ENCODE measurements around the gene PNMA8C. TPM values are rescaled to one million over a fixed set of nuclear protein-coding genes. Genes with fewer than 3 reads are reported as not detected.

PNMA8C gene
- total RNA-seq, 1 donor from 2014 or later, result 0.98 TPM

DNA sequence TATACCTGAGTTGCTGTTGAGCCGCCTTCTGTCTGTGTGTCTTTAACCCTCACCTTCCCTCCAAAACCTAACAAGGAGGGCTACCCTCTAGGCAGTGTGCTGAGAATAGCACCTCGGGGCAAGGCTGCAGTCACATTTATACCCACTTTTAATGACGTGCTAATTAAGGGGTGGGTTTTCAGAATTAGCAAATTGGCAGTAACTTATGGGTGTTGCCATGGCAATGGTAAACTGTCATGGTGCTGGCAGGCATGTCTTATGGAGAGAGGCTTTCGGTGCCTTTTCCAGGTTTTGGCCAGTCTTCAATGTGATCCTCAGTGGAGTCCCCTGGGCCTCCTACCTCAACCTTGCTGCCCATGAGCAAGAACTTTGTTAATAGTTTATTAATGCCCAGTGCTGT is 43.9 kb upstream of the PNMA8C start:
- H3K27ac Mint-ChIP-seq (ENCODE audit: unreplicated experiment), result no peak overlapping the region
- H3K4me3 Mint-ChIP-seq (ENCODE audit: unreplicated experiment), result peak overlapping the region; percentile 56
- Histone ChIP-seq H4K20me1 (ENCODE audit: insufficient read depth, low read length) (no peaks in the 10 kb centered on the region), H3K4me1 (ENCODE audit: insufficient read depth, low read length) (peaks cover 21% of the 10 kb centered on the region), H3K79me2 (ENCODE audit: insufficient read depth, low read length) (no peaks in the 10 kb centered on the region), H3K4me3 (ENCODE audit: insufficient read depth, low read depth, low read length) (no peak overlapping the region), H3K36me3 (ENCODE audit: insufficient read depth, low read length) (no peaks in the 10 kb centered on the region), H3K27me3 (ENCODE audit: insufficient read depth, low read length) (no peaks in the 10 kb centered on the region), H3K4me2 (ENCODE audit: low read length) (no peak overlapping the region), H3K27ac (ENCODE audit: low read depth, low read length) (no peak overlapping the region), H3K9ac (ENCODE audit: low read length) (no peak overlapping the region), H2AFZ (ENCODE audit: low read depth, low read length) (no peak overlapping the region), H3K9me3 (ENCODE audit: insufficient read depth, low read depth, low read length) (no peaks in the 10 kb centered on the region)
- peaks cover 4% of the 10 kb centered on the region for H3K9me3 Mint-ChIP-seq (ENCODE audit: unreplicated experiment)
- H3K36me3 Mint-ChIP-seq (ENCODE audit: low read depth, unreplicated experiment), result peaks cover 11% of the 10 kb centered on the region
- no peak for TF ChIP-seq EZH2 (IDR thresholded peaks at IDR 0.05; ENCODE audit: insufficient read depth, low read length)
- TF ChIP-seq, protein P1, sequence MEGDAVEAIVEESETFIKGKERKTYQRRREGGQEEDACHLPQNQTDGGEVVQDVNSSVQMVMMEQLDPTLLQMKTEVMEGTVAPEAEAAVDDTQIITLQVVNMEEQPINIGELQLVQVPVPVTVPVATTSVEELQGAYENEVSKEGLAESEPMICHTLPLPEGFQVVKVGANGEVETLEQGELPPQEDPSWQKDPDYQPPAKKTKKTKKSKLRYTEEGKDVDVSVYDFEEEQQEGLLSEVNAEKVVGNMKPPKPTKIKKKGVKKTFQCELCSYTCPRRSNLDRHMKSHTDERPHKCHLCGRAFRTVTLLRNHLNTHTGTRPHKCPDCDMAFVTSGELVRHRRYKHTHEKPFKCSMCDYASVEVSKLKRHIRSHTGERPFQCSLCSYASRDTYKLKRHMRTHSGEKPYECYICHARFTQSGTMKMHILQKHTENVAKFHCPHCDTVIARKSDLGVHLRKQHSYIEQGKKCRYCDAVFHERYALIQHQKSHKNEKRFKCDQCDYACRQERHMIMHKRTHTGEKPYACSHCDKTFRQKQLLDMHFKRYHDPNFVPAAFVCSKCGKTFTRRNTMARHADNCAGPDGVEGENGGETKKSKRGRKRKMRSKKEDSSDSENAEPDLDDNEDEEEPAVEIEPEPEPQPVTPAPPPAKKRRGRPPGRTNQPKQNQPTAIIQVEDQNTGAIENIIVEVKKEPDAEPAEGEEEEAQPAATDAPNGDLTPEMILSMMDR (IDR thresholded peaks at IDR 0.05; ENCODE audit: insufficient read depth, low read depth, low read length), result no peak
- H3K4me1 Mint-ChIP-seq (ENCODE audit: low read depth, unreplicated experiment), result peaks cover 5% of the 10 kb centered on the region
- DNase-seq (ENCODE audit: low read depth) (no peak), FAIRE-seq (no peak)
- no peaks in the 10 kb centered on the region for H3K27me3 Mint-ChIP-seq (ENCODE audit: low read depth, unreplicated experiment)

DNA sequence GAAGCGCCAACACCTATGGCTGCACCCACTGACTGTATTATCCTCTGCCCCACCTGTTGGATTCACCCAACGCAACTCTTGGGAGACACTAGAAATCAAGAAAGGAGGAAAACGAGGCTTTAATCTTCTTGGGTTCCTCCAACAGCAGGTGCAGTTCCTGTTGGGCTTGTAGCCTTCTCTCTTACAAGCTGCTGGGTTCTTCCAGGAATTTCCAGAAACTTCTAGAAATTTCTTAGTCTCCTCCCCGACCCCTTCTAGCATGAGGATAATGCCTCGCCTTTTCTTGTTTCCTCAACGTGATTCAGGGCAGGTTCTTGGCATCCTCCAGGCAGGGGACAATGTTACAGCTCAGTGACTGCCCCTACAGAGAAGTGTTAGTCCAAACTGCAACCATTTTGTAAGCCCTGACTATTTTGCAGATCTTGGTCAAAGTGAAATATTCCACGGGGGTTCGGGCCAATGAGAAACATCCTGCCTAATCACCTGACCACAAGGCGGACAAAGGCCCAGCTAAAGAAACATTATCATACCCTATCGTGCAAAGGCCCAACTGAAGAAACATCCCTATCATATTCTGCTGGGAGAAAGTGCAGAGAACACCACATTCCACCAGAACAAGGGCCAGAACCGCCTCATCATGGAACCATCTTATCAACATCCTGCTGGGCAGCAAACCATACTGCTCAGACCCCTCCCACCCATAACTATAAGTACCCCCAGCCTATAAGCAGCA is 43.2 kb upstream of the PNMA8C start:
- Histone ChIP-seq H3K9me3 (ENCODE audit: insufficient read depth, low read depth, low read length) (no peaks in the 10 kb centered on the region), H3K4me3 (ENCODE audit: insufficient read depth, low read depth, low read length) (peak overlapping the region; percentile 55), H4K20me1 (ENCODE audit: insufficient read depth, low read length) (no peaks in the 10 kb centered on the region), H3K9ac (ENCODE audit: low read length) (peak overlapping the region; percentile 62), H3K79me2 (ENCODE audit: insufficient read depth, low read length) (no peaks in the 10 kb centered on the region), H3K4me1 (ENCODE audit: insufficient read depth, low read length) (peaks cover 24% of the 10 kb centered on the region), H2AFZ (ENCODE audit: low read depth, low read length) (peak overlapping the region; percentile 84), H3K36me3 (ENCODE audit: insufficient read depth, low read length) (no peaks in the 10 kb centered on the region), H3K4me2 (ENCODE audit: low read length) (peak overlapping the region; percentile 86), H3K27me3 (ENCODE audit: insufficient read depth, low read length) (no peaks in the 10 kb centered on the region), H3K27ac (ENCODE audit: low read depth, low read length) (no peak overlapping the region)
- DNase-seq (ENCODE audit: low read depth) (no peak), FAIRE-seq (no peak)
- peaks cover 13% of the 10 kb centered on the region for H3K36me3 Mint-ChIP-seq (ENCODE audit: low read depth, unreplicated experiment)
- peaks cover 8% of the 10 kb centered on the region for H3K4me1 Mint-ChIP-seq (ENCODE audit: low read depth, unreplicated experiment)
- H3K27me3 Mint-ChIP-seq (ENCODE audit: low read depth, unreplicated experiment), result no peaks in the 10 kb centered on the region
- peak overlapping the region; percentile 17 for H3K4me3 Mint-ChIP-seq (ENCODE audit: unreplicated experiment)
- peaks cover 5% of the 10 kb centered on the region for H3K9me3 Mint-ChIP-seq (ENCODE audit: unreplicated experiment)
- H3K27ac Mint-ChIP-seq (ENCODE audit: unreplicated experiment), result peak overlapping the region; percentile 15
- TF ChIP-seq, protein P1 (IDR thresholded peaks at IDR 0.05; ENCODE audit: insufficient read depth, low read depth, low read length), result no peak
- TF ChIP-seq EZH2 (IDR thresholded peaks at IDR 0.05; ENCODE audit: insufficient read depth, low read length), result no peak

DNA sequence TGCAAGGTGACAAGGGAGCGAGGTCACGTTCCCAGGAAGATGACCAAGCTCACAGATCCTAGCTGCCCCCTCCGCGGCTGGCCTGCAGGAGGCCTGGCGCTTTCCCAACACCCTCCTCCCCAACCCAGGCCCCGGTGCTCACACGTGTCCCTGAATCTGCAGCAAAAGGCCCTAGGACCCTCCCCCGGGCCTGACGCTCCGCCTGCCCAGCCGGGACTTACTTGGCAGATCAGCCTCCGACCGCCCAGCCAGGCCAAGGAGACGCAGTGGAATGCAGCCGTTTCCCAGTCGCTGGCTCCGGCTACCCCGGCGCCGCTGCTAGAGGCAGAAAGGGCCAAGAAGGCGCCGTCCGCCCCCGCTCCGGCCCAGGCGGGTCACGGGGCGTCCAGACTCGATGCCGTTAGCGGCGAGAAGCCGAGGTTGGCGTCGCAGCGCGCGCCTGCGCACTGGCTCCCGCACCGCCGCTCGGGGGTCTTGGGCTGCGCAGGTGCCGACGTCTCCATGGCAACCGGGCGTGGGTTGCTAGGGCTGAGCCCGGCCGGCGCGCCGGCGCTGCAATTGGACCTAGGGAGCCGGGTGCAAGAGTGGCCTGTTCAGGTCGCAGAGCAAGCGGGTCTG is 42.5 kb upstream of the PNMA8C start, which contains the start of gene PNMA8A:
Gene PNMA8A, minus strand, starts transcription at position 448 of the 618 bp plus-strand sequence. CDS start 528 bp downstream, outside the sequence.
- Mint-ChIP-seq H3K4me3 (ENCODE audit: unreplicated experiment) (peak within 1 kb of the TSS; percentile 73), H3K27me3 (ENCODE audit: low read depth, unreplicated experiment) (no peaks in the 10 kb centered on the region), H3K4me1 (ENCODE audit: low read depth, unreplicated experiment) (peaks cover 15% of the 10 kb centered on the region), H3K9me3 (ENCODE audit: unreplicated experiment) (peaks cover 5% of the 10 kb centered on the region), H3K27ac (ENCODE audit: unreplicated experiment) (peak within 1 kb of the TSS; percentile 15), H3K36me3 (ENCODE audit: low read depth, unreplicated experiment) (peaks cover 13% of the 10 kb centered on the region)
- Histone ChIP-seq H4K20me1 (ENCODE audit: insufficient read depth, low read length) (no peaks in the 10 kb centered on the region), H3K36me3 (ENCODE audit: insufficient read depth, low read length) (no peaks in the 10 kb centered on the region), H3K4me3 (ENCODE audit: insufficient read depth, low read depth, low read length) (peak within 1 kb of the TSS; percentile 55), H3K79me2 (ENCODE audit: insufficient read depth, low read length) (no peaks in the 10 kb centered on the region), H3K27me3 (ENCODE audit: insufficient read depth, low read length) (no peaks in the 10 kb centered on the region), H2AFZ (ENCODE audit: low read depth, low read length) (peak within 1 kb of the TSS; percentile 84), H3K27ac (ENCODE audit: low read depth, low read length) (no peak within 1 kb of the TSS), H3K9ac (ENCODE audit: low read length) (peak within 1 kb of the TSS; percentile 62), H3K4me1 (ENCODE audit: insufficient read depth, low read length) (peaks cover 29% of the 10 kb centered on the region), H3K4me2 (ENCODE audit: low read length) (peak within 1 kb of the TSS; percentile 86), H3K9me3 (ENCODE audit: insufficient read depth, low read depth, low read length) (no peaks in the 10 kb centered on the region)
- no peak for FAIRE-seq
- TF ChIP-seq EZH2 (IDR thresholded peaks at IDR 0.05; ENCODE audit: insufficient read depth, low read length), result no peak
- TF ChIP-seq, protein P1 (IDR thresholded peaks at IDR 0.05; ENCODE audit: insufficient read depth, low read depth, low read length), result no peak
- DNase-seq (ENCODE audit: low read depth), result peak; percentile 71

All from astrocyte (in vitro differentiated cells and primary cell).